NCI-H146 (cell line): ENCODE results near the gene HAPSTR1.
A peak's percentile ranks its signal among the peaks of the same experiment; 100 is the strongest.
"Not testable (repeated sequence)": the region's sequence is repeated elsewhere in the genome, so short reads cannot be mapped to it uniquely, and the experiment has no call there.

Experiments used
- DNase-seq: peaks from one replicate; lab custom pipeline; 2025; lab: John Stamatoyannopoulos, UW

Gene HAPSTR1

DNA sequence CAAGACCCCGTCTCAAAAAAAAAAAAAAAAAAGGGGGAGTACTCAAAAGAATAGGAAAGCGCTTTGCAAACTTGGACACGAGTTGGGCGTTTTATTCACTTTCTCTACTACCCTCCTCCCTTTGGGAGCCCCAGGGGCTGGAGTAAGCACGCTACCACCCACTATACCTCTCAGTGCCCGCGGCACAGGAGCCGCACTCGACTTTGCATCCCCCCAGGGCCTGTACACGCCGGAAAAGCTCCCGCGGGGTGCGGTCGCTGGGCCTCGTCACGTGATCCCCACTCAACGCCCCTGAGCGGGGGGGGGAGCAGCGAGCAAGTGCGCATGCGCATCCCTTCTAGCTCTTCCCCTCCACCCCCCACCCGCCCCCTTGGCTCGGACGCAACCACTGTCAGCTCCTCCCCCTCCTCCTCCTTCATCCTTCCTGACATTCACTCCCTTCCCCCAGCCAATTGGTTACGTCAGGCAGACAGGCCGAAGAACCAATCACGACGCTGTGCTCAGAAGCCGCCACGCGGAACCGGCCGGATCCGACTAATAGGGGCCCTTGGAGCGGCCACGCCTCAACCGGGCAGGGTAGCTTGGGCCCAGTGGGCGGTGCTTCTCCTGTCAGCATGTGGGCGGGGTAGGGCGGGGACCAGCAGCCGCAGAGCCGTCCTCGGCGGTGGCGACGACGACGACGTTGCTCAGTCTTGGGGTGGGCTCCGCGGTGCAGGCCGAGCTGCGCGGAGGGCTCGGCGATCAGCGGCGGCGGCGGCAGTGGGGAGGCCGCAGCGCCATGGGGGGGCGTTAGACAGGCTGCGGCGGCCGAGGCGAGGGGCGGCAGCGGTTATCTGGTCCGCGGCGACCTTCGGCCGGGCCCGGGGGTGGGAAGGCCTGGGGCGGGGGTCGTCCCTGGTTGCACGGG, at the start of gene HAPSTR1:
Gene HAPSTR1 (plus strand): TSS at position 685 of the 907 bp plus-strand sequence. CDS start 401 bp downstream, outside the sequence.
- DNase-seq: peak; percentile 100

DNA sequence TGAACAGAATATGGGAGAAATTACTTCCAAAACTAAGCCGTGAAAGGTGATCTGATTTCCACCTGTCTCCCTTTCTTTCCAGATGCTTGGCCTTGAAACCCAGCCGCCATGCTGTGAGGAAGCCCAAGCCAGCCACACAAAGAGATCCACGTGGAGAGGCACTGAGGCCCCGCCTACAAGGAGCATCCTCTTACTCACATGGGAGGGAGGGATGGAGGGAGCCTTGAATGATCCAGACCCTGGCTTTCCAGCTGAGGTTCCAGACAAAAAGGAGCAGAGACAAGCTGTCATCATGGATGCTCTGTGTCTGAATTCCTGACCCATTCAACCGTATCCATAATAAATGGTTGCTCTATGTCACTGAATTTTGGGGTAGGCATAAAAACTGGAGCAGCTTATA, 48.9 kb upstream of the HAPSTR1 start:
- no peak for DNase-seq

DNA sequence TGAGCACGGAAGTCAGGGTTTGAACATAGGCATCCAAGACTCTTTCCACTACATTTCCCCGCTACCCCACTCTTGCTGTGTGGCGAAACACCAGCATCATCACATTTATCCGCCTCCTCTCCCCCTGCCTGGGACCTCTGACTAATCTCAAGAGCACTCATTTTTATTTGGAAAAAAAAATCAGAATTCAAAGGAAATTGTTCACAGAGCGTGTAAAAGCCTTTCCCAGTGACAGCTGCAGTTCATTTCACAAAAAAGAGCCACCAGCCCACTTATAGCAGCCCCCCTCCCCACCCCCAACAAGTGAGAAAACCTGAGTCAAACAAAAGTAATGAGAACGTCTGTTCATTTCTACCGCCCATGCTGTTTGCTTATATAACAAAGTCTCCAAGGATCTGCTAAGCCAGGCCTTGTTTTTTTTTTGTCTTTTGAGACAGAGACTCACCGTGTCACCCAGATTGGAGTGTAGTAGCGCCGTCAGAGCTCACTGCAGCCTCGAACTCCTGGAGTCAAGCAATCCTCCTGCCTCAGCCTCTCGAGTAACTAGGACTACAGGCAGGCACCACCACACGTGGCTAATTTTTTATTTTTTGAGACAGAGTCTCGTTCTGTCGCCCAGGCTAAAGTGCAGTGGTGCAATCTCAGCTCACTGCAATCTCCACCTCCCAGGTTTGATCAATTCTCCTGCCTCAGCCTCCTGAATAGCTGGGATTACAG, 48.3 kb upstream of the HAPSTR1 start:
- DNase-seq: no peak

DNA sequence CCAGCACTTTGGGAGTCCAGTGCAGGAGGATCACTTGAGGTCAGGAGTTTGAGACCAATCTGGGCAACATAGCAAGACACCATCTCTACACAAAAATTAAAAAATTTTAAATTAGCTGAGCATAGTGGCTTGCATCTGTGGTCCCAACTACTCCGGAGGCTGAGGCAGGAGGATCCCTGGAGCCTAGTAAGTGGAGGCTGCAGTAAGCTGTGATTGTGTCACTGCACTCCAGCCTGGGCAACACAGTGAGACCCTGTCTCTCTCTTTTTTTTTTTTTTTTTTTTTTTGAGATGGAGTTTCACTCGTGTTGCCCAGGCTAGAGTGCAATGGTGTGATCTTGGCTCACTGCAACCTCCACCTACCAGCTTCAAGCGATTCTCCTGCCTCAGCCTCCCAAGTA, 45.9 kb upstream of the HAPSTR1 start:
- not testable (repeated sequence) for DNase-seq

DNA sequence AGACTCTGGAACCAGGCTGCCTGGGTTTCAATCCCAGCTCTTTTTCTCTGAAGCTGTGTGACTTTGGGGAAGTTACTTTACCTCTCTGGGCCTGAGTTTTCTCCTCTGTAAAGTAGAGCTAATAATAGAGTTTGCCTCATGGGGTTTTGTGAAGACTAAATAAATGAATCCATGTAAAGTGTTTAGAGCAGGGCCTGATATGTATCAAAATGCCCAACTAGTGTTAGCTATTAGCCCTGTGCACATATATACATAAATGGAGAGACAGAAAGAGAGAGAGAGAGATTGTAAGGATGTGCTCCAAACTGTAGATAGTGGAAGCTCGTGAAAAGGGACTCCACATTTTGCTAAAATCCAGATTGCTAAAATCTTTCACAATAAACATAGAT, 44.8 kb upstream of the HAPSTR1 start:
- DNase-seq: no peak

DNA sequence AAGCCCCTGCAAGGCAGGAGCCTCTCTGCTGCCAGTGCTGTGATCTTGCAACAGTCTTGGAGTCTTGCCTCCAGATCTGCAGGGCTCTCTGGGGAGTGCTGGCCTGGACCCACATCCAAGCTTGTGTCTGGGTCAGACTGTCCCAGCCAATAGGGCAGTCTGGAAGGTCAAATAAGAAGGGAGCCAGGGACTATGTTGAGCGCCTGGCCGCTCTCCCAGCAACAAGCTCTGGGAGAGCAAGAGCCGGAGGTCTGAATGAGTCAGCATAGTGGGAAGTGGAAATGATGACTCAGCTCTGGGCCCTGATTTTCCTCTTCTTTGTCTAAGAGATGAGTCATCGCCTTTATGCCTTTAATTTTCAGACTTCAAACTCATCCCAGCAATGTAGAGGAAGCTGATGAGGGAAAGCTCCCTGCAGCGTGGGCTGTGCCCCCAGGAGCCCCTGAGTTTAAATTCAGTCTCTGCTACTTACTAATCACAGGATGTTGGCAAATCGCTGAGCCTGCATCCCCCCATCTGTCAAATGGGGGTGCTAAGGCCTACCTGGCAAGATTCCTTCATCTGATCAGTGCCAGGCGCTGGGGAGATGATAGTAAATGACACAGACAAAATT, 43.6 kb upstream of the HAPSTR1 start:
- DNase-seq: peak; percentile 72

- no peak for DNase-seq
Measured at GRCh38 chr16:9048302-9048700, 43.1 kb upstream of the HAPSTR1 start.

DNA sequence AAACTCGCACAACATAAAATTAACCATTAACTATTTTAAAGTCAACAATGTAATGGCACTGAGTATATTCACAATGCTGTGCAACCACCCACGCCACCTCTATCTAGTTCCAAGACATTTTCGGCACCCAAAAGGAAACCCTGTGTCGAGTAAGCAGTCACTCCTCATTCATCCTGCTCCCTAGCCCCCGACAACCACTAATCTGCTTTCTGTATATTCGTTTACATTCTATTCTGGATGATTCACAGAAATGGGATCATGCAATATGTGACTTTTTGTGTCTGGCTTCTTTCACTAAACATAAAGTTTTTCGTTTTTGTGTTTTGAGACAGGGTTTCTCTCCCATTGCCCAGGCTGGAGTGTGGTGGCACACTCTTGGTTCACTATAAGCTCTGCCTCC, 42.2 kb upstream of the HAPSTR1 start:
- no peak for DNase-seq

DNA sequence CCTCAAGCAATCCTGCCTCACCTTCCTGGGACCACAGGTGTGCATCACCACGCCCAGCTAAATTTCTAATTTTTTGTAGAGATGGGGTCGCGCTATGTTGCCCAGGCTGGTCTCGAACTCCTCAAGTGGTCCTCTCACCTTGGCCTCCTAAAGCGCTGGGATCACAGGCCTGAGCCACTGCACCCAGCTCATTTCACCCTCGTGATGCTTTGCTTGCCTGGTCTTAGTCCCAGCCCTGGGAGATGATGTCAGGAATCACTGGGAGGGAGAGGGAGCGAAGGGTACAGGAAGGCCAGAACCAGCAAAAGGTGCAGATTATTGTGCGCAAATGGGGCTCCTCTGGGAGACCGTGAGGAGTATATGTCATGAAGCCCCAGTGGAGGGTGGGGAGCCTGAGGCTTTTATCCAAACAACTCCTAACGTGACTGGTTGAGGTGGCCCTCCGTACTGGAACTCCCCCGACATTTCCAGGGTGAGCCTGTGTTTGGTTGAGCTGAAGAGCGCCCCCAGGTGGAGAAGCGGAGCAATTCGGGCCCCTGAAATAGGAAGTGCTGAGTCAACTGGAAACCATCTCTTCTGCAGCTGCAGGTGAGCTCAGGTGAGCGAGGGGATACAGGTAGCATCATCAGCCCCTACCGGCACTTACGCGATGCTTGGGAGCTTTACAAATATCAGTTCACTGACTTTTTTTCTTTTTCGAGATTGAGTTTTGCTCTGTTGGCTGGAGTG, 41.2 kb upstream of the HAPSTR1 start:
- no peak for DNase-seq

DNA sequence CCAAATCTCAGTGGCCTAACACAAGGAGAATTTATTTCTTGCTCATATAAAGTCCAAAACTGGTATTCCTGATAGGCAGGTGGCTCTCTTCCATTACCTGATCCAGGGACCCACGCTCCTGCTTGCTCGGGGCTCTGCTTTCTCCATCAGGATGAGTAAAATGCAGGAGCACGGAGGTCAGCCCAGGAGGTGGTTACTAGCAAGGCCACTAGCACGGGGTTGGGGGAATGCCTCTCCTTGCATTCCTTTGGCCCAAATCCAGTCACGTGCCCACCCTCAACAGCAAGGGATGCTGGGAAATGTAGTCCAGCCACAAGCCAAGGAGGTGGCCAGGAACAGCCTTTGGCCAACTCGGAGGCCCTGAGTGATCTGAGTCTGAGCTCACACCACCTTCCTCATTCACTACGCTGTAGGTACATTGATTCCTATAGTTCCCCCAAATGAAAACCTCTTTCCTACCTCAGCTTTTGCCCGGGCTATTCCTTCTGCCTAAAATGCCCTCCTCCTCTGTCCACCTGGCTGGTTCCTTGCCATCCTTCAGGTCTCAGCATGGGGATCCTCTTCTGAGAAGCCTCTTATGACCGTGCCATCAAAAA, 38.3 kb upstream of the HAPSTR1 start:
- peak; percentile 78 for DNase-seq

DNA sequence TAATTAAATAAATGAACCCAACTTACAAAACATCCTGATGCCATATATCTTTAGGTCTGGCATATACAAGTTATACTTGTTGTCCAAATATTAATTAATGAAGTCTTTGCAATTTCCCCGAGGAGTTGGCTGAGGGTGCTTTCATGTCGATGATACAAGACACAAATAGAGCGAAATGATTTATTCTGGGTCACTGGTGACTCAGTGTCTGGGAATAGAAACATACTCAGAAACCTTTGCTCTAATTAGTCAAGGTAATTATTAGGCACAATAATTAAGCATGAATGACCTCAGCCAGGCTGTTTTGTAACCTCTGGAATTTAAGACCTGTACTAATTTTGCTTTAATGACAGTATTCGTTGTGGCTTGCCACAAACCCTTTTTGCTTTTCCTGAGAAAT, 37.0 kb upstream of the HAPSTR1 start:
- DNase-seq: no peak

DNA sequence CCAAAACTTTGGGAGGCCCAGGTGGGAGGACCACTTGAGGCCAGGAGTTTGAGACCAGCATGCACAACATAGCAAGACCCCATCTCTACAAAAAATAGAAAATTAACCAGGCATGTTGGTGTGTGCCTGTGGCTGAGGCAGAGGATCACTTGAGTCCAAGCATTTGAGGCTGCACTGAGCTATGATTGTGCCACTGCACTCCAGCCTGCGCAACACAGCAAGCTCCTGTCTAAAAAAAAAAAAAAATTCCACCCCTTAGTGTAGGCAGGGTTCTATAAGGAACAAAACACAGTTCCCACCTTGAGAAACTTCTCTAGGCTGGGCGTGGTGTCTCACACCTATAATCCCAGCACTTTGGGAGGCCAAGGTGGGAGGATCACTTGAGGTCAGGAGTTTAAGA, 36.3 kb upstream of the HAPSTR1 start:
- no peak for DNase-seq

DNA sequence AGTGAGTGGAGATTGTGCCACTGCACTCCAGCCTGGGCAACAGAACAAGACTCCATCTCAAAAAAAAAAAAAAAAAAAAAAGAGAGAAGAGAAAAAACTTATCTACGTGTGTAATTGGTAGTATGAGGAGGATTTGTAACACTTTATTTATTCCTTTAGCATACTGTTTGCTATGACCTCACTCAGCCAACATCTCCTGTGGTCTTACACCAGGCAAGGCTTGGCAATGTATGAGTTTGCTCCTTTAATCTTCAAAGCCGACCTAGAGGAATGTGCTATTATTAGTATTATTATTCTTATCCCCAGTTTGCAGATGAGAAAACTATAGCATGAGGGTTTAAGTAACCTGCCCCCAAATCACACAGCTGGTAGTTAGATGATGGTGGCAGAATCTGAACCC, 35.8 kb upstream of the HAPSTR1 start:
- DNase-seq: no peak

DNA sequence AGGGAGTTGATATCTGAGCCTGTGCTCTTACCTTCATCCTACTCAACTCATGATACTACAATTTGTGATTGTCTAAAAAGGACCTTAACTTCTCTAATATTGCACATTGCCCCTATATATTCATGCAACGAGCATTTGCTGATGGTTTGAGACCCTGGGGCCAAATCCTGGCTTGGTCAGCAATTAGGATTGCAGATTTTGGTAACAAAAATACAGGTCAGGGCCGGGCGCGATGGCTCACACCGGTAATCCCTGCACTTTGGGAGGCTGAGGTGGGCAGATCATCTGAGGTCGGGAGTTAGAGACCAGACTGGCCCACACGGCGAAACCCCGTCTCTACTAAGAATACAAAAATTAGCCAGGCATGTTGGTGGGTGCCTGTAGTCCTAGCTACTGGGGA, 35.4 kb upstream of the HAPSTR1 start:
- no peak for DNase-seq

GRCh38 chr16:9058211-9058610, 33.2 kb upstream of the HAPSTR1 start:
- DNase-seq: no peak

DNA sequence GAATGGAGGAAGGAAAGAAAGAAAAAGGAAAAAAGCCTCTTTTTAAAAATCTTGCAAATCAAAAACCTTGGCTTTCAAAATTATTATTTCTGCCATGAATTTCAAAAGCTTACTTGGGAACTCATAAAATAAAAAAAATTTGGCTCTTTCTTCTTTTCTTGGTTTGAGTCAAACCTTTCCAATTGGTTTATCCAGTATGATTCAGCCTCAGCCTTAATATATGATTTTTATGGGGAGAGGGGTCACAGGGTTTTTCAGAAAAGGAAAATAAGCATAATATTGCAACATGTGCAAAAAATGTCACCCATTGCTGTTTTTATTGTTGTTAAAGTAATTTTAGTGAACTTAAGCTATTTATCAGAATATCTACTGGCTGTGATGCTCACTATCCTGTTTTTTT, 31.2 kb upstream of the HAPSTR1 start:
- DNase-seq: no peak

DNA sequence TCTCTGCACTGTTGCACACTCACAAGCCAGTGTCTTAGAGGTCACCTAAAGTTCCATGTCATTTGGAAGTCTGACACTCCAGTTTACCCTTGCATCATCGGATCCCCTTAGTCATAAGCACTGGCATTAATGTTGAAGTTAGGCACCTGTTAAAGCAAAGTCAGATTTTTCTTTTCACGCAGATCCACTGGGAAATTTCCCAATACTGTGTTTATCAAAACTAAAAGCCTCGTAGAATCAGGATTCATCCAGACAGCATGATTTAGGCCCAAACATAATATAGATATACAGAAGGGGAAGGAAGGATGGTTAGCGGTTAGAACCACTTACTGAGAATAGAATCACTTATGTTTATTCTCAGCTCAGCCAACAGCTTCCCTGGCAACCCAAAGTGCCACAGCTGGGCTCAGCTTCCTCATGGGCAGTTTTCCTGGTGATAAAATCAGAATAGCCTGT, 30.1 kb upstream of the HAPSTR1 start:
- no peak for DNase-seq

- DNase-seq: no peak
Measured at GRCh38 chr16:9062301-9062700, 29.1 kb upstream of the HAPSTR1 start.

DNA sequence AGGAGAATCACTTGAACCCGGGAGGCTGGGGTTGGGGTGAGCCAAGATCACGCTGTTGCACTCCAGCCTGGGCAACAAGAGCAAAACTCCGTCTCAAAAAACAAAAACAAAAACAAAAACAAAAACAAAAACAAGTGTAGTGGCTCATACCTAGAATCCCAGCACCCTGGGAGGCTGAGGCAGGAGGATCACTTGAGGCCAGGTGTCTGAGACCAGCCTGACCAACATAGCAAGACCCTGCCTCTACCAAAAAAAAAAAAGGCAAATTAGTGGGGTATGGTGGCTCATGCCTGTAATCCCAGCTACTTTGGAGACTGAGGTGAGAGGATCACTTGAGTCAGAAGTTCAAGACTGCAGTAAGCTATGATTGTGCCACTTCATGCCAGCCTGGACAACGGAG, 26.4 kb upstream of the HAPSTR1 start:
- no peak for DNase-seq

DNA sequence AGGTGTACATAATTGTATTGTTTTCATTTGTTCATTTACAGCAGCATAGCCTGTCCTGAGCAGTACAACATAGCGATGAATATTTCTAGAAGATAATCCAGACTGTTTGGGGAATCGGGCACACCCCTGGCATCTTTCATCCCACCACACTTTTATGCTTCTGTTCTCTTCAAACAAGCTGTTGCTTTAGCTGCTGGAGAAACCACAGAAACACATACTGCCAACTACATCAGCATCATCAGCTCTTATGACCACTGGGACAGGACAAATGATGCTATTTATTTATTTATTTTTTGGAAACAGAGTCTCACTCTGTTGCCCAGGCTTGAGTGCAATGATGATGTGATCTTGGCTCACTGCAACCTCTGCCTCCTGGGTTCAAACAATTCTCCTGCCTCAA, 22.6 kb upstream of the HAPSTR1 start:
- no peak for DNase-seq

DNA sequence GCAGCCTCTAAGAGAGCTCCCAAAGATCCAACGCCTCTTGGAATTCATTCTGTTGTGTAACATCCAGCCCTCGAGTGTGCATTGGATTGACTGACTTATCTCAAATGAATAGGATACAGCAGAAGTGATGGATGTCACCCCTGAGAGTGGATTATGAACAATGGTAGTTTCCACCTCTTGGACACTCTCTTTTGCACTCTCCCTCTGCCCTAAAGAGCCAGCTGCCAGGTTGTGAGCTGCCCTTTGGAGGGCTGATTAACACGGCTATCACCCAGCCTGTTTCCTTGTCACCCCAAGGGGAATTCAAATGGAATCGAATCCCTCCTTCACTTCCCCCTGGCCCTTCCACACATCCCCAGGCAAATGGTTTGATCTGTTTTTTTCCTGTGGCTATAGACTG, 21.2 kb upstream of the HAPSTR1 start:
- no peak for DNase-seq

- DNase-seq: no peak
Measured at GRCh38 chr16:9071377-9071776, 20.1 kb upstream of the HAPSTR1 start.
